Peyer's patch (tissue), 4 donors: Measurements from ENCODE around the gene ETFBKMT.

Experiments
- CTCF ChIP-seq, 6 experiments: fragments of 450-650 bp in 4 of 6; fragments of 200-600 bp in 2 of 6; sonication (generic) in 1 of 6; IDR thresholded peaks; one replicate each; pipeline ENCODE4 v1.5.1; 2017 to 2019; ENCODE audit warnings: antibody characterized with exemption in 6 of 6, mild to moderate bottlenecking in 3 of 6, moderate library complexity in 1 of 6
- POLR2A ChIP-seq, 2 donors: fragments of 450-650 bp; IDR thresholded peaks; one replicate each; pipeline ENCODE4 v1.5.1; 2017; ENCODE audit warnings: antibody characterized with exemption in 2 of 2, mild to moderate bottlenecking in 2 of 2, moderate library complexity in 2 of 2

DNA sequence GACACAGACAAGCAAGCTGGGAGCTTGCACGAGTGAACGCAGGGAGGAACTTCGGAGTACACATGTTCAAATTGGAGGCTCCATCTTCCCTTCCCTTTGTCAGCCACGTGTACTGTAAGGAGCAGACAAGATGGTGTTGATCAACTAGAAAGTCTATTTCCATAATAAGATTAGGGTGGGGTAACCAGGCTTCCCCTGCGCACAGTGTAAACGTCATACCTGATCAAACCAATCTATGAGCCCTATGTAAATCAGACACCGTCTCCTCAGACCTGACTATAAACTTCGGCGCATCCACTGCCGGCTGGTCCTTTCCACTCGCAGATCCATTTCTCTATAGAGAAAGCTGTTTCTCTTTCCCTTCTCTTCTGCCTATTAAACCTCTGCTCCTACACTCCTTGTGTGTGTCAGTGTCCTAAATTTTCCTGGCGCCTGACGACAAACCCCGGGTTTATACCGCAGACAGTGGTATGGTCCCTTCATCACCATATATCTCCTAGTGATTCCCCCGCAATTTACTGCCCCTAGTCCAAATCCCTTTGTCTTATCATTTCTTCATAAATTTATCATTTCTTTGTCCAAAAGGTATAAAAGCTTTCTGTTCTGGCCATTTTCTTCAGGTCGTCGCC, 7.5 kb upstream of the ETFBKMT start:
- TF ChIP-seq CTCF (IDR thresholded peaks at IDR 0.05) (no peak), POLR2A (IDR thresholded peaks at IDR 0.05) (no peak)
